Trophoblast cell (in vitro differentiated cells and primary cell): ENCODE results near the gene CILP2.
A peak's percentile ranks its signal among the peaks of the same experiment; 100 is the strongest.

ENCODE experiments used
- DNase-seq, 2 donors: peaks; one replicate each; pipeline ENCODE4 v3.0.0-alpha.2; 2016
- H2AFZ ChIP-seq: 2 replicates; pipeline ENCODE4 v1.6.1; 2013; ENCODE audit warnings: low read length, moderate library complexity, mild to moderate bottlenecking; ENCODE audit not compliant: insufficient read depth, poor library complexity
- H2AK5ac ChIP-seq: 2 replicates; pipeline ENCODE4 v1.6.1; 2013; ENCODE audit warnings: mild to moderate bottlenecking, low read length
- H2BK120ac ChIP-seq: 2 replicates; pipeline ENCODE4 v1.6.1; 2013; ENCODE audit warnings: low read length, mild to moderate bottlenecking, moderate library complexity; ENCODE audit not compliant: insufficient read depth, poor library complexity
- H2BK12ac ChIP-seq: 2 replicates; pipeline ENCODE4 v1.6.1; 2013; ENCODE audit warnings: mild to moderate bottlenecking, low read length, moderate library complexity
- H2BK5ac ChIP-seq: 2 replicates; pipeline ENCODE4 v1.6.1; 2013; ENCODE audit warnings: low read length, low read depth, moderate library complexity, mild to moderate bottlenecking; ENCODE audit not compliant: poor library complexity
- H3K14ac ChIP-seq: 2 replicates; pipeline ENCODE4 v1.6.1; 2013; ENCODE audit warnings: mild to moderate bottlenecking, low read length
- H3K18ac ChIP-seq: 2 replicates; pipeline ENCODE4 v1.6.1; 2013; ENCODE audit warnings: mild to moderate bottlenecking, low read length
- H3K23ac ChIP-seq: 2 replicates; pipeline ENCODE4 v1.6.1; 2013; ENCODE audit warnings: low read length
- H3K27ac ChIP-seq: 2 replicates; pipeline ENCODE4 v1.5.1; 2013; ENCODE audit warnings: low read depth, mild to moderate bottlenecking, inconsistent platforms, low read length, moderate library complexity
- H3K27me3 ChIP-seq: 2 replicates; pipeline ENCODE4 v1.6.1; 2013; ENCODE audit warnings: inconsistent platforms, mild to moderate bottlenecking, low read length, moderate library complexity; ENCODE audit not compliant: insufficient read depth
- H3K36me3 ChIP-seq, 2 experiments: 1 replicate in 1 of 2; 2 replicates in 1 of 2; pipeline ENCODE4 v1.6.1; 2013; ENCODE audit warnings: low read length in 2 of 2, mild to moderate bottlenecking in 2 of 2, moderate library complexity in 1 of 2; ENCODE audit not compliant: insufficient read depth in 2 of 2, control insufficient read depth in 1 of 2
- H3K4ac ChIP-seq: 2 replicates; pipeline ENCODE4 v1.6.1; 2013; ENCODE audit warnings: low read depth, mild to moderate bottlenecking, low read length, moderate library complexity
- H3K4me1 ChIP-seq, 2 experiments: 1 replicate in 1 of 2; 2 replicates in 1 of 2; pipeline ENCODE4 v1.6.1; 2013; ENCODE audit warnings: low read length in 2 of 2, mild to moderate bottlenecking in 2 of 2, moderate library complexity in 1 of 2; ENCODE audit not compliant: insufficient read depth in 2 of 2, control insufficient read depth in 1 of 2
- H3K4me2 ChIP-seq: 2 replicates; pipeline ENCODE4 v1.6.1; 2013; ENCODE audit warnings: inconsistent platforms, mild to moderate bottlenecking, low read length, moderate library complexity
- H3K4me3 ChIP-seq: 2 replicates; pipeline ENCODE4 v1.5.1; 2013; ENCODE audit warnings: mild to moderate bottlenecking, low read depth, low read length, inconsistent platforms
- H3K79me1 ChIP-seq: one replicate; pipeline ENCODE4 v1.6.1; 2013; ENCODE audit warnings: low read length
- H3K79me2 ChIP-seq: 2 replicates; pipeline ENCODE4 v1.6.1; 2013; ENCODE audit warnings: low read length, mild to moderate bottlenecking; ENCODE audit not compliant: control insufficient read depth, insufficient read depth, poor library complexity
- H3K9ac ChIP-seq: 2 replicates; pipeline ENCODE4 v1.6.1; 2013; ENCODE audit warnings: mild to moderate bottlenecking, low read length
- H3K9me3 ChIP-seq: 2 replicates; pipeline ENCODE4 v1.6.1; 2013; ENCODE audit warnings: low read depth, mild to moderate bottlenecking, control low read depth, inconsistent platforms, low read length; ENCODE audit not compliant: insufficient read depth
- H4K12ac ChIP-seq: 2 replicates; pipeline ENCODE4 v1.6.1; 2013; ENCODE audit warnings: low read depth, mild to moderate bottlenecking, low read length, moderate library complexity
- H4K8ac ChIP-seq: 2 replicates; pipeline ENCODE4 v1.6.1; 2013; ENCODE audit warnings: low read depth, mild to moderate bottlenecking, low read length, moderate library complexity
- H4K91ac ChIP-seq: one replicate; pipeline ENCODE4 v1.6.1; 2013; ENCODE audit warnings: low read depth, mild to moderate bottlenecking, low read length, moderate library complexity
- WGBS: extraction: QIAGEN DNeasy Blood & Tissue Kit; methylation state at CpG from one replicate; pipeline ENCODE4 v1.1.7; 2013; ENCODE audit warnings: missing lambda C conversion rate; ENCODE audit not compliant: insufficient read length, insufficient coverage; ENCODE audit errors: extremely low coverage; 5-methylcytosine and 5-hydroxymethylcytosine counted together

CILP2 gene

GRCh38 chr19:19562665-19563347 lies 24.7 kb downstream of the CILP2 start:
- Histone ChIP-seq H3K23ac (no peak overlapping the region), H3K79me2 (no peaks in the 10 kb centered on the region), H3K4me1 (no peaks in the 10 kb centered on the region), H3K4ac (no peak overlapping the region), H3K27me3 (no peaks in the 10 kb centered on the region), H3K36me3 (no peaks in the 10 kb centered on the region), H3K79me1 (no peaks in the 10 kb centered on the region), H3K27ac (no peak overlapping the region), H4K12ac (no peak overlapping the region), H2BK120ac (no peak overlapping the region), H3K9ac (no peak overlapping the region), H3K4me2 (no peak overlapping the region), H3K18ac (no peak overlapping the region), H4K8ac (no peak overlapping the region), H3K4me3 (no peak overlapping the region), H3K14ac (no peak overlapping the region), H2BK12ac (no peak overlapping the region), H2AFZ (no peak overlapping the region), H2AK5ac (no peak overlapping the region), H3K9me3 (no peaks in the 10 kb centered on the region), H4K91ac (no peak overlapping the region), H2BK5ac (no peak overlapping the region)
- DNase-seq, result no peak
- whole genome bisulfite sequencing, result no CpG with 5 or more reads among the region's 17 CpGs

GRCh38 chr19:19563348-19563848 lies 25.3 kb downstream of the CILP2 start:
- WGBS, result no CpG with 5 or more reads among the region's 17 CpGs

GRCh38 chr19:19566306-19566705 lies 28.2 kb downstream of the CILP2 start:
- Histone ChIP-seq H3K4me3 (no peak overlapping the region), H2BK120ac (no peak overlapping the region), H3K27ac (no peak overlapping the region), H3K4me1 (no peaks in the 10 kb centered on the region), H4K12ac (no peak overlapping the region), H2BK5ac (no peak overlapping the region), H3K9me3 (no peaks in the 10 kb centered on the region), H2AFZ (no peak overlapping the region), H4K8ac (no peak overlapping the region), H3K23ac (no peak overlapping the region), H3K4me2 (no peak overlapping the region), H2AK5ac (no peak overlapping the region), H3K79me1 (no peaks in the 10 kb centered on the region), H3K79me2 (no peaks in the 10 kb centered on the region), H3K4ac (no peak overlapping the region), H3K27me3 (no peaks in the 10 kb centered on the region), H2BK12ac (no peak overlapping the region), H3K14ac (no peak overlapping the region), H3K9ac (no peak overlapping the region), H3K36me3 (no peaks in the 10 kb centered on the region), H4K91ac (no peak overlapping the region), H3K18ac (no peak overlapping the region)
- peak in 1 of 2 donors; percentile 31 for DNase-seq
- whole genome bisulfite sequencing, result no CpG with 5 or more reads among the region's 7 CpGs

More at GRCh38 chr19:19563348-19563848, 25.3 kb downstream of the CILP2 start:
- Histone ChIP-seq H2AK5ac (no peak overlapping the region), H3K9me3 (no peaks in the 10 kb centered on the region), H2BK5ac (no peak overlapping the region), H2BK12ac (no peak overlapping the region), H3K9ac (no peak overlapping the region), H3K27me3 (no peaks in the 10 kb centered on the region), H3K4me2 (no peak overlapping the region), H3K79me2 (no peaks in the 10 kb centered on the region), H3K27ac (no peak overlapping the region), H3K4me1 (no peaks in the 10 kb centered on the region), H3K36me3 (no peaks in the 10 kb centered on the region), H3K14ac (no peak overlapping the region), H4K8ac (no peak overlapping the region), H3K23ac (no peak overlapping the region), H4K12ac (no peak overlapping the region), H3K4me3 (no peak overlapping the region), H4K91ac (no peak overlapping the region), H3K4ac (no peak overlapping the region), H3K79me1 (no peaks in the 10 kb centered on the region), H3K18ac (no peak overlapping the region), H2BK120ac (no peak overlapping the region), H2AFZ (no peak overlapping the region)
- DNase-seq, result no peak

- no peaks in the 10 kb centered on the region for H3K79me2 ChIP-seq
- no peak overlapping the region for H3K27ac ChIP-seq
- no peak overlapping the region for H4K91ac ChIP-seq
- no peak for DNase-seq
- no peaks in the 10 kb centered on the region for H3K79me1 ChIP-seq
- H3K27me3 ChIP-seq, result no peaks in the 10 kb centered on the region
- H3K4ac ChIP-seq, result no peak overlapping the region
- H4K8ac ChIP-seq, result no peak overlapping the region
- H2AK5ac ChIP-seq, result no peak overlapping the region
- no peak overlapping the region for H2BK5ac ChIP-seq
- H4K12ac ChIP-seq, result no peak overlapping the region
- no peak overlapping the region for H2AFZ ChIP-seq
- no peak overlapping the region for H3K4me2 ChIP-seq
- H3K23ac ChIP-seq, result no peak overlapping the region
- H3K9ac ChIP-seq, result no peak overlapping the region
- no peaks in the 10 kb centered on the region for H3K4me1 ChIP-seq
- H3K18ac ChIP-seq, result no peak overlapping the region
- no CpG with 5 or more reads among the region's 3 CpGs for WGBS
- no peaks in the 10 kb centered on the region for H3K36me3 ChIP-seq
- H3K14ac ChIP-seq, result no peak overlapping the region
- no peaks in the 10 kb centered on the region for H3K9me3 ChIP-seq
- H2BK12ac ChIP-seq, result no peak overlapping the region
- H2BK120ac ChIP-seq, result no peak overlapping the region
- H3K4me3 ChIP-seq, result no peak overlapping the region
Measured at GRCh38 chr19:19567391-19567790, 29.3 kb downstream of the CILP2 start.
